T-helper 1 cell treated with Interleukin-12 subunit alpha and Interleukin-12 subunit beta and Interleukin-4 antibody, amounts not matched to agents 30 ng/mL and 1 ng/mL, for 36 hours (primary cell): ENCODE results near the gene CAPZA1. TPM values are rescaled to one million over a fixed set of nuclear protein-coding genes. Genes with fewer than 3 reads are reported as not detected.

Source experiments
- intact Hi-C: fragments of 100-400 bp; cut with micrococcal nuclease; formaldehyde crosslinking; loops from one replicate; pipeline ENCODE4 v1.15.1; 2024
- total RNA-seq: library from RNA; stranded (reverse); gene quantifications from 2 replicates; pipeline ENCODE4 v1.2.3, GENCODE V29; 2022

Gene CAPZA1
- total RNA-seq, 1 donor from 2014 or later, result 249 TPM

DNA sequence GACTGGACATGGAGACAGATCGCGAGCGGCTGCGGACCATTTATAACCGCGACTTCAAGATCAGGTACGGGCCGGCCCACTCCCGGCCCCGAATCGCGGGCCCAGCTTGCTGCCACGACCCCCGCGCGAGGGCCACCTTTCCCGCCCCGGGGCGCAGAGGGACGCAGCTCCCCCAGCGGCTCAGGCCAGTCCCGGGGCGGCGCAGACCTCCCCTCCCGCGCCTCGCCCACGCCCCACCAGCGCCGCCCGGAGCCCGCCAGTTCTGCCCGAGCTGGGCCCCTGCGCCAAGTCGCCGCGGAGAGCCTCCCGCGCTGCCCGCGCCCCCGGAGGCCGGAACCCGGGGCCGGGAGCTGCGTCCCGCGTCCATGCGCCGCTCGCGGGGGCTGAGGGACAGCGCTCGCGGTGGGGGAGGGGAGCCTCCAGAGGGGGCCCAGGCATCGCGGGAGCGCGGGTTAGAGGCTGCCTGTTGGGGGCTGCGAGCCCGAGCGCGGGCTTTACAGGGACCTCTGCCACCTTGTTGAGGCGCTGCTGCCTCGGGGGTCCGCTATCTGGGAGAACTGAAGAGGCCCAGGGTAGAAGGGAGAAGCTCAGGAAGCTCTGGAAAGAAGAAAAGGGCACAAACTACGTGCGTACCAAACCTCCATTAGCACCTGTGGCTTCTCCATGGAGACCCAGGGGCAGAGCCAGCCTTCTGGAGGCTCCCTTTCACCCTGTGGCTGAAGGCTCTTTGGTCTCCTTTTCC lies 55.5 kb downstream of the CAPZA1 start:
- intact Hi-C loops, result loop anchor here (1.0 to 10.0 kb wide), 4 partner anchors 30 to 170 kb away; partner anchors contain the start of genes CAPZA1, PPM1J, ST7L and WNT2B

DNA sequence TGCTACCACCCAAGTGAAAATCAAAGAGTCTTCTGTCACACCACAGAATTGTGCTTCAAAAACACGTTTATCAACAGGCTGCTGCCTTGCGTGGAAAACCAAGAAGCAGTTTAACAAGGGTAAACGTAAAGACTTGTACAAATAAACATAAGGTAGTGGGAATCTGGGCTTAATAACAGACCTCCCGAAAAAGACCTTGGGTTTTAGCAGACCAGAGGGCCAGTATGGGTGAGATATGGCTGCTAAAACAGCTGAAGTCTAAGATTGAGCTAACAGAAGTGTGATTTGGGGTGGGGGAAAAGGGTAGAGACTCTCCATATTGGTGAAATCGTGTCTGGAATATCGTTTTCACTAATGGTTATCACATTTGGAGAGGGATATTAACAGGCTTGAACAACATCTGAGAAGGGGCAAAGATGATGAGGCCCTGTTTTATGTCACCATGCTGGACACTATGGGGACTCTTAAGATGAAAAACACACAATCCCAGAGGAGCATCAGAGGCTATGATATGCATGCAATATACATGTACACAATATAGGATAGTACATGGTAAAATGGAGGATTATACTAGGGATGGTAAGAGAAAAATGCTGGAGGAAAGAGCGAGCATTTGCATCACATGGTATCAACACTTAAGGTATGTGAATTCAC lies 56.2 kb downstream of the CAPZA1 start:
- intact Hi-C loops, result loop anchor here (1.0 to 10.0 kb wide), 2 partner anchors 8 to 171 kb away; partner anchors contain the start of gene WNT2B

DNA sequence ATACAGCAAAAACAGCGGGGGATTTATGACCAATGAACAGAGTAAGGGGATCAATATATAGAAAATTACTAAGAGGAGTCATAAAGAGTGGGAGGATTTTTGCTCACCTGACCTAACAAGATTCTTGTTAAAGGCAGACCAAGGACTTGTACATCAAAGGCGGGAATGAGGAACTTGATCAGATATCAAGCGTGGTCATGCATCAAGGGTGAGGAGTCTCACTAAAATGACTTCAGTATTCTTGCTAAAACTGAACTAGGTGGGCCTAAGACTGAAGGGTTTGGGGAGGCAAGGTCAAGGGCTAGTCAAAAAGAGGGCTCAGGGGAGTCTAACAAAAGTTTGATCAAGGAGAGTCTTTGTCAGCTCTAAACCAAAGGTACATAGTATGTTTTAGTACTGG lies 56.9 kb downstream of the CAPZA1 start:
- intact Hi-C loops, result loop anchor here (1.0 to 10.0 kb wide), 2 partner anchors 8 to 172 kb away; partner anchors contain the start of gene WNT2B

DNA sequence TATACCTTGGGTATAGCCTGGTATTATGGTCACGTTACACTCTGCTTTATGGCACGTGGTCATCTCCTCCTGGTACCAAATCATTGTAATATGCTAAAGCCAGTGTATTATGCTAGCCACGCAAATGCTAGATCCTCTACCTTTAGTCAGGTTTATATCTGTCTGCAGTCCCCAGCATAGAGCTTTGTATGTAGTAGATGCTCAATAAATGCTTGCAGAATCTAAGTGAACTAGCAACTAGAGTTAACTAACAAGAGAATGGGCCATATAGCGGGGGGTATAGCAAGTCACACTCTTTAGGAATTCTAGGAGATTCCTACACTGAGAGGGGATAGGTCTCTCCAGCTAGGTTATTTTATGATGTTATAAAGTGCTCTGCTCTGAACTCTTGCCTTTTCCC lies 57.9 kb downstream of the CAPZA1 start:
- intact Hi-C loops, result loop anchor here (10.0 kb wide), 1 partner anchor 173 kb away; the partner anchor contains the start of gene WNT2B

DNA sequence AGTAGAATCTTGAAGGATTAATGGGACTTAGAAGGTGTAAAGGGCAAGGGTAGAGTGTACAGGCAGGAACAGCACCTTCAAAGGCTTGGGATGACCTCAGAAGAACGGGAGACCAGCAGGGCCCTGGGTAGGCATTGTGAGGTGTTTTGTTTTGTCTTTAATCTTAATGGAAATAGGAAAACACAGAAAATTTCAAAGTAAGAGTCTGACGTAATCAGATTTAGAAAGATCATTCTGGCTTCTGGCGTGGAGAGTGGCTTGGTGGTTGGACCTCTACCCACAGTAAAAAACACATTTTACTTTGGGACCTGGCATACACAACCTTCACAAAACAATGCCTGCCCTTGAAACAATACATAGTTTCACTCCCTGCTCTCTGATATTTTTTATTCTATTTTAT lies 59.0 kb downstream of the CAPZA1 start:
- intact Hi-C loops, result loop anchor here (10.0 kb wide), 1 partner anchor 174 kb away; the partner anchor contains the start of gene WNT2B

DNA sequence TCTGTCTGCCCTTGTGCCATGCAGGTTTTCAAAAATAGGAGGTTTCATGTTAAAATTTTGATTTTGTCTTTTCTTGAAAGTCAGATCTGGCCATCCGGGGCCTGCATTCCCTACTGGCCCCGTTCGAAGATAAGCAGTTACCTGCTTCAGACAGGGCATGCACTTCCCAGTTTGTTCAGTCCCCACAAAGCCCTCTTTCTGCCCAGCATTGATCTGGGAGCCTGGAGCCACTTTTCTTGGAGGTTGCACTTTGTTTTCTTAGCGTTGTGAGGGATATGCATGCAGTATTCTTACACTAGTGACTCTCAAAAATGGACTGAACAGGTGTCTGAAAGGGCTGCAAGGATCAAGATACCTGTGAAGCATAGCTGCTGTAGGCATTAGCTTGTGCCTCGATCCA lies 66.3 kb downstream of the CAPZA1 start:
- intact Hi-C loops, result no loop called here

DNA sequence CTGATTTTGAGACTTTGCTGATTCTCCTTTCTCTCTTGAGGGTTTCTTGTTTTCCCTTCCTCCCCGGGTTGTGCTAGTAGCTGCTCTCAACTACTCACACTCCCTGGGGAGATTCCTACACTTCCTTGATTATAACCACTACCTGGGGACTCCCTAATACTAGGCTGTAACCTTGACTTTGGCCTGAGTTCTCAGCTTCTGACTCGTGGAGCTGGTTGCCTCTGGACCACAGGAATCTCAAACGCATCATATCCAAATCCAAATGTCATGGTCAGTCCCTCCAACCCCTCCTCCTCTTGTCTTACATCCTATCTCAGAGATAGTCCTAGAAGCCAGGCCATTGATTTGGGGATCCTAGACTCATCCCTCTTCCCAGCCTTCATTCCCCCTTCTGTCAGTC lies 66.8 kb downstream of the CAPZA1 start:
- intact Hi-C loops, result no loop called here

DNA sequence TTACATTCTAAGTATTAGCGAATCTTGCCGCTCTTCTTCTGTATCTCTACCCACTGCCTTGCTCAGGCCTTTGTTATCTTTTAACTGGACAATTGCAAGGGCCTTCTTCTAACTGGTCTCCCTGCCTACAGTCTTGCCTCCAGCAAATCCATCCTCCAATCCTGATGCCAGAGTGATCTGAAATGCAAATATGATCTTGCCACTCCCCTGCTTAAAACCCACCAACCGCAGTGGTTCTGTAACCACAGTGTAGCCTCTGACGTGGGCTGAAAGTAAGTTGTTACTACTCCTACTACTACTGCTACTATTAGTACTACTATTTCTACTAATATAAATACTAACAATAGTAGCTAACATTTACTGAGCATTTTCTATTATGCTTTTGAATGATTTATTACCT lies 67.2 kb downstream of the CAPZA1 start:
- intact Hi-C loops, result no loop called here

DNA sequence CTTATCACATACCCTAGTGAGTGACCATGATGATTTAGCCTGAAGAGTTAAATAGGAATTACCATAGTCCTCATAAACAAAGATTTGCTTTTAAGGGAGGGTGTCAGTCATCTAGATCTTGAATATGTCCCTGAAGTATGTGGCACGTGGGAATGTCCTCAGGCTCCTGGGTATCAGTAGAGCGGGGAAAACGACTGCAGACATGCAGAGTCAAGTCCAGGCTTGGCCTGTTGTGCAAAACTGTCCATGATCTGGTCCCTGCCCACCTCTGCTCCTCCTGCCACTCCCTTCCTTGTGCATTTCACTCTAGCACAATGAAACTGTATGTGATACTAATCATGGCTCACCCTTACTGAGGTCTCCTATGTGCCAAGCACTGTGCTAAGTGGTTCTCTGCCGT lies 67.7 kb downstream of the CAPZA1 start:
- intact Hi-C loops, result no loop called here

DNA sequence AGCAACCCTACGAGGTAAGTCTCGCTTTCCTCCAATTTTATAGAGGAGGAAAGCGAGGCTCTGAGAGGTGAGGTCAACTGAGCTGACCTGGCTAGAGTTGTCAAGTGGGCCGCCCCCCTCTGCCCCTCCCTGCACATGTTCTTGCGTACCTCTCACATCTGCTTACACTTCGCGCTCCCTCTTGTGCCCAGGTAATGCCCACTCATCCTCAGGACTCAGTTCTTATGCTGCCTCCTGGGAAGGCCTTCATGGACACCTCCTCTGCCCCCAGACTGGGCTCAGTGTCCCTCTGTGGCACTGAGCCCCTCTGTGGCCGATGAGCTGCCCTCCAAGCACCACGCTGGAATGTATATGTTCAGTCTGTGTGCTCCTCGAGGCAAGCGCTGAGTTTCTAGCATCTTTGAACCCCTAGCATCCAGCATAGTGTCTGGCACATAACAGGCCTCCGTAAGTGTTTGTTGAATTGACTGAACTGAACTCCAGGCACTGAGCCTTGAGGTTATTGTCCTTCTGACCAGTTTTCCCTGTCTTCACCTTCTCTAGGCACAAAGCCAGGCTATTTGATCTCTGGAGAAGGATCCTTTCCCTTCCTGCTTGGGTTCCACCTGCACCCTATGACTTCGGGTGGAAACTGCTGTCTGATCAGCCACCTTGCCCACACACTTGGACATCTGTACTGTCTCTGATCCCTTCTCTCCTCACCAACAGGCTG lies 68.3 kb downstream of the CAPZA1 start:
- intact Hi-C loops, result no loop called here

DNA sequence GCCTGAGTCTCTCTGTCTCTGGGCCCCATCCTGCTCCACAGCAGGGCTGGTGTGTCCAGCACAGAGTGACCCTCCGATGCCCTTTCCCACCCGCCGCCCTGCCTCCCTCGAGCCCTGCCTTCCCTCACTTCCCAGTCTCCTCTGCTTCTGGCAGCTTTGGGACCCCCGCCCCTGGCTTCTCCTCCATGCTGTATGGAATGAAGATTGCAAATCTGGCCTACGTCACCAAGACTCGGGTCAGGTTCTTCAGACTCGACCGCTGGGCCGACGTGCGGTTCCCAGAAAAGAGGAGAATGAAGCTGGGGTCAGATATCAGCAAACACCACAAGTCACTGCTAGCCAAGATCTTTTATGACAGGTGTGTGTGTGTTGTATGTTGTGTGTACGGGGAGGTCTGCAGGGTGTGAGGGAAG lies 69.2 kb downstream of the CAPZA1 start:
- intact Hi-C loops, result no loop called here

DNA sequence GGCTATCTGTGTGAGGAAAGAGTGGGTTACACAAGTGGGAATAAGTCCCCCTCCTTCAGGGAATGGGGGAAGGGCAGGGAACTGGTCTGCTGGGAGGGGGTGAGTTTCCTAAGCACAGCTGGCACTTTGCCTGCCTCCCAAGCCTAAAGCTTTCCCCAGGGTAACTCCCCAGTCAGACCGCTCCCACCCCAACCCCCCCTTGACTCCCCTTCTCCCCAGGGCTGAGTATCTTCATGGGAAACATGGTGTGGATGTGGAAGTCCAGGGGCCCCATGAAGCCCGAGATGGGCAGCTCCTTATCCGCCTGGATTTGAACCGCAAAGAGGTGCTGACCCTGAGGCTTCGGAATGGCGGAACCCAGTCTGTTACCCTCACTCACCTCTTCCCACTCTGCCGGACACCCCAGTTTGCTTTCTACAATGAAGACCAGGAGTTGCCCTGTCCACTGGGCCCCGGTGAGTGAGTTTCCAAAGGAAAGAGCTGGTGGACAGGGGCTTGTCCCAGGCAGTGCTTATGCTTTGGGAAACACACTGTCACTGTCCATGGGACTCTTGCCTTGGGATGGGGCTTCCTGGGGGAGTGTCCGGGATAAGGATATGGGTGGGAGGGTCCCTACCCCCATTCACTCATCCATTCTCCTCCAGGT lies 69.7 kb downstream of the CAPZA1 start:
- intact Hi-C loops, result no loop called here

DNA sequence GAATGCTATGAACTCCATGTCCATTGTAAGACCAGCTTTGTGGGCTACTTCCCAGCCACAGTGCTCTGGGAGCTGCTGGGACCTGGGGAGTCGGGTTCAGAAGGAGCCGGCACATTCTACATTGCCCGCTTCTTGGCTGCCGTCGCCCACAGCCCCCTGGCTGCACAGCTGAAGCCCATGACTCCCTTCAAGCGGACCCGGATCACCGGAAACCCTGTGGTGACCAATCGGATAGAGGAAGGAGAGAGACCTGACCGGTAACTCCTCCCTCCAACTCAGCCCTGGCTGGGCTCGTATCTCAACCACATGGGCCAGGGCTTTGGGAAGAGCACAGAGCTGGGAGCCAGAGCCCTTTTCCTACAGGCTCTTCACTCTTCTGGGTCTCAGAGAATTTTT lies 70.2 kb downstream of the CAPZA1 start:
- intact Hi-C loops, result no loop called here

DNA sequence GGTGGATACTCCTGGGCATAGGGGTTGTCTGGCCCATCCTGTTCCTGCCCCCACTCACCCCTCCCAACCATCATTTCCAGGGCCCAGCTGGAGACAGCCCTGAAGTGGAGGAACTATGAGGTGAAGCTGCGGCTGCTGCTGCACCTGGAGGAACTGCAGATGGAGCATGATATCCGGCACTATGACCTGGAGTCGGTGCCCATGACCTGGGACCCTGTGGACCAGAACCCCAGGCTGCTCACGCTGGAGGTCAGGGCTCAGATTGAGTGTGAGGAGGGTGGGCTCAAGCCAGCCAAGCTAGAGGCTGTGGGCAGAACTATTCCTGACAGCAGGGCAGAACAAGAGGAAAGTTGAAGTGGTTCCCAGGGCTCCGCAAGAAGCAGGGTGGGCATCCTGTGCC lies 73.0 kb downstream of the CAPZA1 start:
- intact Hi-C loops, result no loop called here

DNA sequence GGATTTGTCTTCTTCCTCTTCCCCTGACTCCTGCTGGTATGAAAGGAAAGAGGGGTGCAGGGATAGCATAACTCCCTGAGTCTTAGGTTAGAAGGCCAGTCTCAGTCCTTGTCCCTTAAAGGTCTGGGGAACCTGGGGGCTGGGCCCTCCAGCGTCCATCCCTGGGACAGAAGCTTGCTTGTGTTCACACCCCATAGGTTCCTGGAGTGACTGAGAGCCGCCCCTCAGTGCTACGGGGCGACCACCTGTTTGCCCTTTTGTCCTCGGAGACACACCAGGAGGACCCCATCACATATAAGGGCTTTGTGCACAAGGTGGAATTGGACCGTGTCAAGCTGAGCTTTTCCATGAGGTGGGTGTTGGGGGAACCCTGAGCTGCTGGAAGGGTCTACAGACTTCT lies 74.2 kb downstream of the CAPZA1 start:
- intact Hi-C loops, result no loop called here

DNA sequence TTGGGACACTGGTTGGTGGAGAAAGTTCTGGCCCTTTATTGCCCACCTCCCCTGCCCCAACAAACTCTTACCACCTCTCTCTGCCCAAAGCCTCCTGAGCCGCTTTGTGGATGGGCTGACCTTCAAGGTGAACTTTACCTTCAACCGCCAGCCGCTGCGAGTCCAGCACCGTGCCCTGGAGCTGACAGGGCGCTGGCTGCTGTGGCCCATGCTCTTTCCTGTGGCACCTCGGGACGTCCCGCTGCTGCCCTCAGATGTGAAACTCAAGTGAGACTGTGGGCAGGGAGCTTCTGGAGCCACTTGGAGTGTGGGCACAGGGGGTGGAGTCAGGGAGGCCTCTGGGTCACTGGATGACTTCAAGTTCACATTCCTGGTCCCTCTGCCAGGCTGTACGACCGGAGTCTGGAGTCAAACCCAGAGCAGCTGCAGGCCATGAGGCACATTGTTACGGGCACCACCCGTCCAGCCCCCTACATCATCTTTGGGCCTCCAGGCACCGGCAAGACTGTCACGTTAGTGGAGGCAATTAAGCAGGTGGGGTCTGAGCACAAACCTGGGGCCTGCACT lies 74.8 kb downstream of the CAPZA1 start:
- intact Hi-C loops, result no loop called here

DNA sequence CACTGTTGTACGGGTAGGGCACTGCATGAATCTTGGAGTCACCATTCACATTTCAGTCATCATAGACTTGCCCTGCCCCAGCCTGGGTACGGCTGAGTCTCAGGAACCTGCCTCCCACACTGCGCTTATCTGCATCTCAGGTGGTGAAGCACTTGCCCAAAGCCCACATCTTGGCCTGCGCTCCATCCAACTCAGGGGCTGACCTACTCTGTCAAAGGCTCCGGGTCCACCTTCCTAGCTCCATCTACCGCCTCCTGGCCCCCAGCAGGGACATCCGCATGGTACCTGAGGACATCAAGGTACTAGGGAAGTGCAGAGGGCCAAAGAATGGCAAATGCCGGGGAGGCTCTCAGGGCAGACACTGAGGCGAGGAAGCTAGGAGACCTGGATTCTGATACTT lies 75.6 kb downstream of the CAPZA1 start:
- intact Hi-C loops, result no loop called here

DNA sequence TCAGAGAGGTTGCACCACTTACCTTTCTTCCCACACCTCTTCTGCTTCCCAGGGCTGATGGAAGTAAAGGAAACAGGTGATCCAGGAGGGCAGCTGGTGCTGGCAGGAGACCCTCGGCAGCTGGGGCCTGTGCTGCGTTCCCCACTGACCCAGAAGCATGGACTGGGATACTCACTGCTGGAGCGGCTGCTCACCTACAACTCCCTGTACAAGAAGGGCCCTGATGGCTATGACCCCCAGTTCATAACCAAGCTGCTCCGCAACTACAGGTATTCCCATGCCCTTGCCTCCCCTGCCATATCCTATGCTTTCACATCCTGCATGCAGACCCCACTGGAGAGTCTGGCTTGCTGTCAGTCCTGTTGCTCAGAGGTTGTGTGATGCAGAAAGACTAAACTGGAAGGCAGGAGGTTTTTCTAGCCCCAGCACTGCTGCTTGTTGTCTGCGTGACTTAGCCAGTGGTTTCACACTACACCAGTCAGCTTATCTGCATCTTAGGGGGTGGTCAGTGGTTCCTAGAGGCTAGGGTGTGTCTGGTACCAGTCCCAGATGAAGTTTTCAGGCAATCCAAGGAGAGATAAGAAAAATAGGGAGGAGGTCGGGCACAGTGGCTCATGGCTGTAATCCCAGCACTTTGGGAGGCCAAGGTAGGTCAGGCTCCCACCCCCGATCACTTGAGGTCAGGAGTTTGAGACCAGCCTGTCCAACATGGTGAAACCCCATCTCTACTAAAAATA lies 77.1 kb downstream of the CAPZA1 start:
- intact Hi-C loops, result no loop called here

DNA sequence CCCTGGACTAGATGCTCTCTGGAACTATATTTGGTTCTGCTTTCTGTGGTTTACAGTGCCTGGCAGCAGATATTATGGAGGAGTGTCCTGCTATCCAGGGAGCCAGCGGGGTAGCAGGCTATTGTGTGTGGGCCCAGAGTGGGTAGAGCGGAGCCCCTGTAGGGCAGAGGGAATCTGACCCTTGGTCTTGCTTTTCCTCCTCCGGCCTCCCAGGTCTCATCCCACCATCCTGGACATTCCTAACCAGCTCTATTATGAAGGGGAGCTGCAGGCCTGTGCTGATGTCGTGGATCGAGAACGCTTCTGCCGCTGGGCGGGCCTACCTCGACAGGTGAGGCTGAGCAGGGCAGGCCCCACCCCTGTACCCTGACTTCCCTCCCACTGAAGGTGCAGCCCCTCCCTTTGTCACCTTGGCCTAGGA lies 78.2 kb downstream of the CAPZA1 start:
- intact Hi-C loops, result no loop called here
